ENCODE data around the gene ARHGAP15.
A peak's percentile ranks its signal among the peaks of the same experiment; 100 is the strongest.

Gene ARHGAP15

DNA sequence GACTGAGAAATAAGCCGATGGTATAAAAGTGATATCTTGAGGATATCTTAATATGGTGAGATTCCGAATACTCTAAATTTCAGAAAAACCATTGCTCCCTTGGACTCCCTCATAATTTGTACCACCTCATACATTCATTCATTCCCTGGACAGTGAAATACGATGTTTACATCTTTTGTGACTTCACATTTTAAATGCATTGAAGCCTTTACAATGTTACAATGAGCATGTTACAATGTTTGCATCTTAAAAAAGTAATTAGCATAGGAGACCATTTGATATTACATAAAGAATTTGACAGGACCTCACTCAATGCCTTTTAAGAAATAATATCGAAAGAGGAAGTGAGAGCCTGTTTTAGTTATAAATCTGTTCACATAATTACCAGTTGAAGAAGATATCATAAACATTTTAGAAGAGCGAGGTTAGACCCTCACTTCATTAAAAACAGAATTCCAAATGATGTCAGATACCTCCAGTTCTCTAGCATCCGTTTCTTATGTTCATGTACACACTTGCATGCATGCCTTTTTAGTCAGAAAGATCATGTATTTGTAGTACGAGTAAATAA is 372.0 kb downstream of the ARHGAP15 start:
- H3K27ac ChIP-seq: no peak overlapping the region
- TF ChIP-seq ZFX (IDR thresholded peaks at IDR 0.05; ENCODE audit: borderline replicate concordance): no peak
- TF ChIP-seq, protein P1, sequence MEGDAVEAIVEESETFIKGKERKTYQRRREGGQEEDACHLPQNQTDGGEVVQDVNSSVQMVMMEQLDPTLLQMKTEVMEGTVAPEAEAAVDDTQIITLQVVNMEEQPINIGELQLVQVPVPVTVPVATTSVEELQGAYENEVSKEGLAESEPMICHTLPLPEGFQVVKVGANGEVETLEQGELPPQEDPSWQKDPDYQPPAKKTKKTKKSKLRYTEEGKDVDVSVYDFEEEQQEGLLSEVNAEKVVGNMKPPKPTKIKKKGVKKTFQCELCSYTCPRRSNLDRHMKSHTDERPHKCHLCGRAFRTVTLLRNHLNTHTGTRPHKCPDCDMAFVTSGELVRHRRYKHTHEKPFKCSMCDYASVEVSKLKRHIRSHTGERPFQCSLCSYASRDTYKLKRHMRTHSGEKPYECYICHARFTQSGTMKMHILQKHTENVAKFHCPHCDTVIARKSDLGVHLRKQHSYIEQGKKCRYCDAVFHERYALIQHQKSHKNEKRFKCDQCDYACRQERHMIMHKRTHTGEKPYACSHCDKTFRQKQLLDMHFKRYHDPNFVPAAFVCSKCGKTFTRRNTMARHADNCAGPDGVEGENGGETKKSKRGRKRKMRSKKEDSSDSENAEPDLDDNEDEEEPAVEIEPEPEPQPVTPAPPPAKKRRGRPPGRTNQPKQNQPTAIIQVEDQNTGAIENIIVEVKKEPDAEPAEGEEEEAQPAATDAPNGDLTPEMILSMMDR (IDR thresholded peaks at IDR 0.05): no peak

GRCh38 chr2:143503280-143503679 is 374.1 kb downstream of the ARHGAP15 start:
- no peak overlapping the region for H3K27ac ChIP-seq
- no peak for TF ChIP-seq ZFX (IDR thresholded peaks at IDR 0.05; ENCODE audit: borderline replicate concordance)
- TF ChIP-seq, protein P1 (IDR thresholded peaks at IDR 0.05): no peak

DNA sequence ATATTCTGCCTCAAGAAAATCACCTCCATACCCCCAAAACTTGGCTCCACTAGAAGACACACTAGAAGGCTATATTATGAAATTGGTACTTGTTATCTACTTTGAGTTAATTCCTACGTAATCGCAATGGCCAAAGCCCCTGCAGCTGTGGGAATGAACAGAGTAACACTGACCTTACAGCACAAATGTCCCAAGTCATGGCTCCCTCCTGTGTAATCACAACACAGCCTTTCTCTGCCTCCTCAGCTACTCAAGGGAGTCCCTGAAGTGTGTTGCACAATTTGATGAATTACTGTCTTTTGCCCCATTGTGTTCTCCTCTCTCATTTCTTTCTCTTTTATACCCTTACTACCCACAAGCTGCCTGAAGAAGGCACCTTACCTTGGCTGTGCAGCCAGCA is 375.2 kb downstream of the ARHGAP15 start:
- TF ChIP-seq, protein P1 (IDR thresholded peaks at IDR 0.05): no peak
- no peak for TF ChIP-seq ZFX (IDR thresholded peaks at IDR 0.05; ENCODE audit: borderline replicate concordance)
- H3K27ac ChIP-seq: no peak overlapping the region

DNA sequence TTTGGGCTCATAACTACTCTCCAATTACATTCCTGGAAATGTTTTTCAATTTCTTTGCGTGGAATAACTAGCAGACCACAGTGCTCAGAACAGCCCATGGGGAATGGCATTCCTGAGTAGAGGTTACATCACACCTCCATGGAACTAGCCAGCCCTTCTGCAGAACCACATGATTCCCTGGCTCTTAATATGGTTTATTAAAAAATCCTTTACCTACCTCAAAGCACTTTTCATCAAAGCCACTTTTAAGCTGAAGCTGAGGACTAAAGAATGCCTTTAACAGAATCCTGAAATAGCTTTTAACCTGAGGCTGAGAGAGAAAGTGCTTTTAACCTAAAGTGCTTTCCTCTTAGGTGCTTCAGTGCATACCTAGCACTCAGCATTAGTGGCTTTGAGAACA is 376.3 kb downstream of the ARHGAP15 start:
- no peak for TF ChIP-seq ZFX (IDR thresholded peaks at IDR 0.05; ENCODE audit: borderline replicate concordance)
- TF ChIP-seq, protein P1 (IDR thresholded peaks at IDR 0.05): no peak
- no peak overlapping the region for H3K27ac ChIP-seq

DNA sequence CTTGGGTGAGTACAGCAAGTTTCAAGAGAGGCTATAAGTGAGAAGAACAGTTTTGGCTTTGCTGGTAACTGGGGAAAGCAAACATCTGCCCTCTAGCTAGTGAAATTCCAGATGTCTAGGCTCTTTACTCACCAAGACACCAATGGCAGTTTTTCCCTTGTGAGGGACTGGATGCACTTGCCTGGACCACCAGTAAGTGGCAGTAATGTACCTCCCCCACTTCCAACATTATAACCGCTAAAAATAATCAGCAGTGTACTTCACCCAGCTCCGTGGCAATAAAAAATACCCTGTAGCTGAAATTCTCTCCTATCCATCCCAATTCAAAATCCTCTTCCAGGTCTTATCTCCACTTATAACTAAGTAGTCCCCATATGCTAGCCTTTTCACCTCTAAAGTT is 383.9 kb downstream of the ARHGAP15 start:
- no peak for TF ChIP-seq ZFX (IDR thresholded peaks at IDR 0.05; ENCODE audit: borderline replicate concordance)
- TF ChIP-seq, protein P1 (IDR thresholded peaks at IDR 0.05): peak; percentile 78
- no peak overlapping the region for H3K27ac ChIP-seq

- no peak overlapping the region for H3K27ac ChIP-seq
- no peak for TF ChIP-seq ZFX (IDR thresholded peaks at IDR 0.05; ENCODE audit: borderline replicate concordance)
- TF ChIP-seq, protein P1 (IDR thresholded peaks at IDR 0.05): no peak
These were observed 385.2 kb downstream of the ARHGAP15 start for GRCh38 chr2:143514413-143514812.

- H3K27ac ChIP-seq: no peak overlapping the region
- TF ChIP-seq ZFX (IDR thresholded peaks at IDR 0.05; ENCODE audit: borderline replicate concordance): no peak
- TF ChIP-seq, protein P1 (IDR thresholded peaks at IDR 0.05): no peak
These were observed 386.1 kb downstream of the ARHGAP15 start for GRCh38 chr2:143515318-143515717.

Data from 22Rv1 (cell line).